GM12864 (cell line): ENCODE measurements around the gene DOK6.

Source experiments
- DNase-seq: peaks from one replicate; pipeline ENCODE4 v3.0.0-alpha.2; 2011; ENCODE audit warnings: low read depth
- H3K4me3 ChIP-seq: 2 replicates; pipeline ENCODE4 v1.5.1; 2011; ENCODE audit warnings: mild to moderate bottlenecking, low read depth, low read length, control low read depth
- TF ChIP-seq, protein P1 (sequence below): IDR thresholded peaks from 2 replicates; pipeline ENCODE4 v1.5.1; 2011; ENCODE audit warnings: low read depth, mild to moderate bottlenecking, moderate library complexity, low read length, control low read depth, inconsistent platforms; ENCODE audit errors: missing control alignments

Gene DOK6

GRCh38 chr18:69529151-69529550 lies 128.5 kb downstream of the DOK6 start:
- no peak overlapping the region for H3K4me3 ChIP-seq
- TF ChIP-seq, protein P1, sequence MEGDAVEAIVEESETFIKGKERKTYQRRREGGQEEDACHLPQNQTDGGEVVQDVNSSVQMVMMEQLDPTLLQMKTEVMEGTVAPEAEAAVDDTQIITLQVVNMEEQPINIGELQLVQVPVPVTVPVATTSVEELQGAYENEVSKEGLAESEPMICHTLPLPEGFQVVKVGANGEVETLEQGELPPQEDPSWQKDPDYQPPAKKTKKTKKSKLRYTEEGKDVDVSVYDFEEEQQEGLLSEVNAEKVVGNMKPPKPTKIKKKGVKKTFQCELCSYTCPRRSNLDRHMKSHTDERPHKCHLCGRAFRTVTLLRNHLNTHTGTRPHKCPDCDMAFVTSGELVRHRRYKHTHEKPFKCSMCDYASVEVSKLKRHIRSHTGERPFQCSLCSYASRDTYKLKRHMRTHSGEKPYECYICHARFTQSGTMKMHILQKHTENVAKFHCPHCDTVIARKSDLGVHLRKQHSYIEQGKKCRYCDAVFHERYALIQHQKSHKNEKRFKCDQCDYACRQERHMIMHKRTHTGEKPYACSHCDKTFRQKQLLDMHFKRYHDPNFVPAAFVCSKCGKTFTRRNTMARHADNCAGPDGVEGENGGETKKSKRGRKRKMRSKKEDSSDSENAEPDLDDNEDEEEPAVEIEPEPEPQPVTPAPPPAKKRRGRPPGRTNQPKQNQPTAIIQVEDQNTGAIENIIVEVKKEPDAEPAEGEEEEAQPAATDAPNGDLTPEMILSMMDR, result no peak
- no peak for DNase-seq

GRCh38 chr18:69531973-69532372 lies 131.3 kb downstream of the DOK6 start:
- DNase-seq, result no peak
- no peak overlapping the region for H3K4me3 ChIP-seq
- TF ChIP-seq, protein P1, result no peak

- TF ChIP-seq, protein P1, result no peak
- H3K4me3 ChIP-seq, result no peak overlapping the region
- DNase-seq, result no peak
These were observed 136.5 kb downstream of the DOK6 start for GRCh38 chr18:69537183-69537582.

- TF ChIP-seq, protein P1, result no peak
- no peak overlapping the region for H3K4me3 ChIP-seq
- no peak for DNase-seq
These were observed 138.2 kb downstream of the DOK6 start for GRCh38 chr18:69538849-69539248.

GRCh38 chr18:69539404-69539803 lies 138.7 kb downstream of the DOK6 start:
- DNase-seq, result no peak
- TF ChIP-seq, protein P1, result no peak
- no peak overlapping the region for H3K4me3 ChIP-seq

DNA sequence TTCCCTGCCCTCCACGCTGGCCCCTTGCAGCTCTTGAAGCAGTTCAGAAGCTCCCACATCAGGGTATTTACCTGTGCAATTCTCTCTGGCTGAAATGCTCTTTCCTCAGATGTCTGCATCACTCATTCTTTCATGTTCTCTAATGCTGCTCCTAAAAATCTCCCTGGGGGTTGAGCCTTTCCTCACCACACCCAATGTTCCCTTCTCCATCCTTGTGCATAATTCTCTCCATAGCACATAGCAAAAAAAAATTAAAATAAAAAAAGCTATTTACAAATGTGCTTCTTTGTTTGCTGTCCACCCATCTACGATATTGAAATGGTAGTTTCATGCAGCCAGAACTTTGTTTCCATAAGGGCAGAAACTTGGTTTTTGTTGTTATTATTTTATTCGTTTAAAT lies 155.5 kb downstream of the DOK6 start:
- no peak for DNase-seq
- TF ChIP-seq, protein P1, result no peak
- H3K4me3 ChIP-seq, result no peak overlapping the region

DNA sequence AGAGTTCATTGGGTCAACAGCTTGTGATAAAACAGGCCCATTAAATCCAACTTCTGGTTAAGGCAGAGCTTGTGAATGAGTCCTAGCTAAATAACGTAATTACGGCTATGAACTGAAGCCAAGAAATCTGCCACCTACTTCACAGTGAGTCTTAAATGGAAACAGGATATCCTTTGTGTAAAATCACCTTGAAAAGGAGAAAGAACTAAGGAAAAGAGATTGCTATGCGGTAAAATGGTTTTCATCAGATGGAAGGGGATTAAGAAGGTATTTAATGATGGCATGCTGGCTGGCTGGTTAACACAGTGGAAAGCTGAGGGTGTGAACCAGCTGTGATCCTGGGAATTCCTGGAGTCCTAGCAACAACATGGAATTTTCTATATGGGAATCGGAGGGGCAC lies 156.6 kb downstream of the DOK6 start:
- DNase-seq, result no peak
- TF ChIP-seq, protein P1, result no peak

More for the DNA sequence above, 156.6 kb downstream of the DOK6 start:
- H3K4me3 ChIP-seq, result no peak overlapping the region
